Stimulated activated CD4-positive, alpha-beta T cell treated with anti-CD3 and anti-CD28 coated beads, Interleukin-4, amount 100 ng/mL, for 1 hour (primary cell): Measurements from ENCODE around the gene GLI2.

Experiments
- DNase-seq: peaks from one replicate; pipeline ENCODE4 v3.0.0-alpha.2; 2020

The GLI2 gene

DNA sequence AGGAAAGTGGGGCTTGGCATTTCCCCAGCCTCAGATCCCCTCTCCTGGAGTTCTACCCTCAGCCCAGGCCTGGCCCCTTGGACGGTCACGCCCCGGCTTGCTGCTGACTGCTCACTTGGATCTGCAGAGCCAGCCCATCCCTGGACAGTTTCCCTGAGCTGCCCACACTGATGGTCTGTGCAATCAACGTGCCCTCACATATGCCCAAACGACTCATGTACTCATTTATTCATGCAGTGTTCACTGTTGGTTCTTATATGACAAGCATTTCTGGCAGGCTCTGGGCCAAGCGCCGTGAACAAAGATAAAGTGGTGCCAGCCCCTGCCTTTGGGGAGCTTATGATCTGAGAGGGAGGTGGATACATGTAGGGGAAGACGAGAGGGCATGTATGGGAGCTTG, 20.3 kb upstream of the GLI2 start:
- no peak for DNase-seq

- DNase-seq = no peak
Measured at GRCh38 chr2:120715941-120716340, 19.7 kb upstream of the GLI2 start.

- DNase-seq = no peak
Measured at GRCh38 chr2:120716641-120717585, 18.8 kb upstream of the GLI2 start.

DNA sequence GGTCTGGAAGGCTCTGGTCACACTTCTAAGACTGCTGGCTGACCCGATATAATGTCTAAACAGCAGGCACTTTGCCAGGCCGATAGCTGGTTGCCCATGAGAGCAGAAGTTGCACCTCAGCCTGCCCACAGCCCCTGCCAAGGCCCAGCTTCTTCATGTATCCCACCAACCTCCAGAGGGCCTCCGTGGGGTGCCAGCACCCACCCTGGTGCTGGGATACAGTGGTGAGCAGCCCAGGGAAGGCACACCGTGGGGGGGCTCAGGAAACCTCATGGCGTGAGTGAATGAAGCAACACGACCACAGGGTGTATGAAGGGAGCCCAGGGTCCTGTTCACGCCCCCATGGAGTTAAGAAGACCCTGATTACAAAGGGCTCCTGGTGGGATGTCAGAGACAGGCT, 16.2 kb upstream of the GLI2 start:
- no peak for DNase-seq

GRCh38 chr2:120720231-120720630, 15.4 kb upstream of the GLI2 start:
- no peak for DNase-seq

- DNase-seq = no peak
Measured at GRCh38 chr2:120720746-120721375, 14.8 kb upstream of the GLI2 start.

GRCh38 chr2:120722246-120722567, 13.5 kb upstream of the GLI2 start:
- DNase-seq = no peak

- no peak for DNase-seq
Measured at GRCh38 chr2:120722568-120723421, 12.9 kb upstream of the GLI2 start.

- DNase-seq = no peak
Measured at GRCh38 chr2:120726245-120726644, 9.4 kb upstream of the GLI2 start.

DNA sequence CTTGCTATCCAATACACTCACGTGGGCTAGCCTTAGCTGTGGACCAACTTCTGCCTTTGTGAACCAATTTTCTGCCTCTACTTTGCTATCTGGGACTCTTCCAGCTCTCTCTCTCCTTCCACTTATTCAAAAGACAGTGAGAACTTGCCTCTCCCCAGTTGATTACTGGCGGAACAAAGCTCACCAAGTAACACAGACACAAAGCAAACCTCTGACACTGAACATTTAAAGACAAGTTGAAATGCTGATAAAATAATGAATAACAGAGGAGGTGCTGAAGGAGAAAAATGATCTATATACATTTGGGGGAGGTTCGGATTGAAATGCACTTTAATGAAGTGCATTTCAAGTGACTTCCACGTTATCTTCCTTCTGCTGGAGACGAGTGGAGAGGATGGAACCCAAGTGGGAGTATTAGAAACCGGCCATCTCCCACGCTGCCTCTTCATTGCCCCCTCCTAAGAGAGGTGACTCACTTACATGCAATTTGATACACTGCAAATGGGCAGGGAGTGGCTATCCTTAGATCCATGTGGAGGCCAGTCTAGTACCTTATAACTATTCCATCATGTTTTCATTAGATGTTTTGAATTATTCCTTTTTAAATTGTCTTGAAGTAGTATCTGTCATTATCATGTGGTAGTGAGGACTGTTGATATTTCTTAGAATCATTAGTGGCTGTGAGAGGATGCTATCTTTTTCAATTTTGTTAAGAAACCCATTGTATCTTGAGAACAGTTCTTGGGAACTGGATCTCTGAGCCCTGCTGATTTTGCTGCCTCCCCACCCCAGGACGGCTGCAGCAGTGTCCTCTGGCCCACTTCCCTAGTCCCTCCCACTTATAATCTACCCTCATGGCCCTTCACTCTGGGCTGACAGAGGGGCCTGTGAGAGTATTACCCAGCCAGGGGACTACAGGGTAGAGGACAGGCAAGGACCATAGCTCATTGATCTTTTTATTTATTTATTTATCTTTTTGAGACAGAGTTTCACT, 6.0 kb upstream of the GLI2 start:
- no peak for DNase-seq

DNA sequence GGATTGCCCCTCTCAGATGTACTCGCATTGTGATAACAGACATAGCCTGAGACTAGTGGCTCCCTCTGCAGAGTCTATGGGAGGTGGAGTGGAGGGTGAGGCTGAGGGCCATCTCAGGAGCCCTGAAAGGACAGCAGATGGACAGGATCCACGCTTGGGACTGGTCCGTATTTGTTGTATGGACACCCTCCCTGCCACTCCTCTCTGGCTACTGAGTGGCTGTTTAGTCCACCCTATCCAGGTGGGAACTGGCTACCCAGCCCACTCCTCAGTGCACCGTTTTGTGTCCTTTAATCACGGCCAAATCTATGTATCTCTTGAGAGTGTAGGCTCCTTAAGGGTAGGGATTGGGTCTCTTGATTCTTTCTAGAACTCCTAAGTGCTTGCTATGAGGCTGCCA, 4.5 kb upstream of the GLI2 start:
- no peak for DNase-seq

DNA sequence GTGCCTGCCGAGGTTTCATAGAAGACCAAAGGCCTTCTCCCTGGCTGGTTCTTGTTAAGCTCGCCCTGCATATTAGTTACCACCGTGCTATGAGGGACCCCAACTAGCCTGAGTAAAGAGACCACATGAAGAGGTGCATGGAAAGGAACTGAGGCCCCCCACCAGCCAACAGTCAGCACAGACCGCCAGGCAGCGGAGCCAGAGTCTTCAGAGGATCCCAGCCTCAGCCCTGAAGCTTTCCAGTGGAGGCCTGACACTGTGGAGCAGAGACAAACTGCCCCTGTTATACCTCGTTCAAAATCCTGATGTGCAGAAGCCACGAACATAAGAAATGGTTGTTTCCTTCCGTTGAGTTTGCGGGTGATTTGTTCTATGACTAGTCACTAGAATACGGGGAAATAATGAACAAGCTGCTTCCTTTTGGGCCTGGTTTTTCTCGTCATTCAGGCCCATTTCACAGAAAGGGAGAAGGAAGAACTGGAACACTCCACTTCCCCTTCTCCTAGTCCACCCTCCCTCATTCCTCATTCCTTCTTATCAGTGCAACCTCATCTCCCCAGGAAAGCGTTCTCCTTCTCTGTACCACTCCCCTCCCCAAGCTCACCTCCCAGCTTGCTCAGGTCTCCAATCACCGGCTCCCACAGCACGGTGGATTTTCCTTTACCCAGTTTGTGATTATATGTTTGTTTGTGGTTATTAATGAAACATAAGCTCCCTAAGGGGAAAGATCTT, 3.0 kb upstream of the GLI2 start:
- DNase-seq = no peak

DNA sequence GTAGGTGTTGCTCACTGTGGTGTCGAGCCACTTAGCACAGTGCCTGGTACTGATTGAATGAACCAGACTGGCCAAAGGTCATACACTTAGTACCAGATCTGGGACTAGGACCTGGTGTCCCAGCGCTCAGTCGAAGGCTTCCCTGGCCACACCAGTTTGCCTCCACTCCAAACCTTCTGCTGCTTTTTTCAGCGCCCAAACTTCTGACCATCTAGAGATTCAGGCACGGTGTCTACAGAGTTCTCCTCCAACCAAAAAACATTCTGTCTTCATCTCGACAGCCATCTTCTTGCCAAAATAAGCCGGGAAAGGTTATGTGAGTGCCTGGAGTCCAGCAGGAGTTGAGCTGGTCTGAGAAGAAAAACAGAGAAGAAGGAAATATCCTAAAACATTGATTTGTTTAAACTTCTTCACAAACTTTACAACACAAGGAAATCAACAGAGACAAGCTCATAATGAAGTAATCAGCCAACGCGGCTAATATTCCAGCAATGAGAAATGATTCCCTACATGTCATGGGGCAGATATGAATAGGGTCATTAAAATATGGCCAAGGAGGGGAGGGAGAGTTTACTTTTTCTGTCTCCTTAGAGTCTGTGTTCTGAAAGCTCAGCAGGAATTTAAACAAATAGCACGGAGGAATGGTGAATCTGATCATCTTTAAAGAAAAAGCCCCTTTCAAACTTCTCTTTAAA, 2.3 kb upstream of the GLI2 start:
- no peak for DNase-seq

DNA sequence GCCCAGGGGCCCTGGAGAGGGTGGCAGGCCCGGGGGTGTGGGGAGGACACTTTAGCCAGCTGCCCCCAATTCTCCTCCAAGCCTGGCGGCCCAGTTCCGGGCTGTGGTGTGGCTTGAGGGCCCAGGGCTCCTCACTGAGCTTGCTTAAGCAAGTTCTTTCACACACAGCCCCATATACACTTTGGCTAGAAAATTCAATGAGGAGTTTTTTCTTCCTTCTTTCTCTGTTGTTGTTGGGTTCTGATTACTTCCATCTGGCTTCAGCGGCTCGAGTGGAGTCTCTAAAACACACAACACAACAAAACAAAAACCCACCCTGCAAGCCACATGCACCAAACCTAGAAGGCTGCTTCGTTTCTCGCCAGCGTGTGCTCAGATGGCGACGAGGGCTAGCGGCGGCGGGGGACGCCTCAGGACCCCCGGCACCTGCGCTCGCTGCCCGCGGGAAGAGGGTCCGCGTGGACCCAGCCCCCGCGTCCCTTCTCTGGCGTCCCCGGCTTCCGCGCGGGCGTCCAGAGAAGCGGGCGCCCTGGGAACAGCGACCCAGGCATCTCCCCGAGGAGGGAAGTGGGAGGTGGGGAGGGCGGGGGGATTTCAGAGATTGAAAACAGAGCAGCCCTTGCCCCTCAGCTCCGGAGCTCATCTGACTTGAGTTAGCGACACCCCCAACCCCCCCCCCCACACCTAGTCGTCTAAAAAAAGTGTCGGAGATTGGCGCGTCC, 577 bp upstream of the GLI2 start:
- DNase-seq = no peak

GRCh38 chr2:120736202-120736623, 545 bp downstream of the GLI2 start:
- DNase-seq = no peak

DNA sequence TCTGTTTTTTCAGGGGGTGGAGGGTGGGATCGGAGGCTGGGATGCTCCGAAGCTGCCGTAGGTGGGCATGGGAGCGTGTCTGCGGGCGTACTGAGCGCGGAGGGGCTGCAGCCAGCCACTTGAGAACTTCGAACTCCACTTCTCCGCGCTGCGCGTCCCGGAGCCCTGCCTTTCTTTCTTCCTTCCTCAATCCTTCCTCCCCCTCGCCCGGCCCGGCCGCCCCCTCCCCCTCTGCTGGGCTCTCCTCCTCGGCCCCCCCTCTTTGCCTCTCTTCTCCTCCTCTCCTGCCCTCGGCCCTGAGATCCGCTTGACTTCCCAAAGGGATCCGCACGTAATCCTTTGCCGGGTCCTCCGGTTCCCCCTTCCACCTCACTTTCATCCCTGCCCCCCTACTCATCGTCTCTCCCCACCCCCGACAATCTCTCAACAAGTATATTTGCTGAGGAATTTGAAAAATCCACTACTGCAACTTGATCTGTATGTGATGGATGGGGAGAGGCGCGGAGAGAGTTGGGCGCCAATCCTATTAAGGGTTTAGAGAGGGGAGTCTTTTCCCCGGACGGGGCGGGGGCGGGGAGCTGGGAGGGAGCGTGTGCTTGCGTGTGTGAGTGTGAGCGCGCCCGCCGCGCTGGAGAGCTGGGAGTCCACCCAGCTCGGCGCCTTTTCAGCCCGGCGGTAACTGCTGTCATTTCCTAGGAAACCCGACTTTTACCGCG, 1.1 kb downstream of the GLI2 start:
- no peak for DNase-seq

GRCh38 chr2:120737340-120738101, 1.9 kb downstream of the GLI2 start:
- DNase-seq = no peak

GRCh38 chr2:120738117-120738516, 2.4 kb downstream of the GLI2 start:
- DNase-seq = no peak
